Thoracic aorta (tissue), 2 donors: ENCODE results near the gene GAN. TPM values are rescaled to one million over a fixed set of nuclear protein-coding genes. Genes with fewer than 3 reads are reported as not detected.

Source experiments
- ATAC-seq: fragments of 150-250 bp; one replicate; pipeline ENCODE4 v1.8.0; 2017; ENCODE audit warnings: low read depth; ENCODE audit not compliant: insufficient number of reproducible peaks, low FRiP score
- DNase-seq: peaks from one replicate; pipeline ENCODE4 v3.0.0-alpha.2; 2020; ENCODE audit warnings: low spot score
- H3K27ac ChIP-seq, 2 donors: fragments of 200-600 bp; sonication (generic); 1 replicate in 1 of 2; 2 replicates in 1 of 2; pipeline ENCODE4 v1.5.1; 2016; ENCODE audit warnings: mild to moderate bottlenecking in 2 of 2, moderate library complexity in 2 of 2
- H3K27me3 ChIP-seq: fragments of 200-600 bp; sonication (generic); replicated peaks from 2 replicates; pipeline ENCODE4 v1.6.0; 2016; ENCODE audit warnings: mild to moderate bottlenecking; ENCODE audit not compliant: insufficient read depth
- H3K36me3 ChIP-seq: fragments of 200-600 bp; sonication (generic); one replicate; pipeline ENCODE4 v1.5.1; 2016
- H3K4me1 ChIP-seq, 2 donors: fragments of 200-600 bp; sonication (generic); 1 replicate in 1 of 2; 2 replicates in 1 of 2; pipeline versions ENCODE4 v1.5.1 to v1.6.0; 2016; ENCODE audit warnings: low read depth in 2 of 2, mild to moderate bottlenecking in 1 of 2; ENCODE audit not compliant: control insufficient read depth in 1 of 2
- H3K4me3 ChIP-seq: fragments of 200-600 bp; sonication (generic); 2 replicates; pipeline ENCODE4 v1.5.1; 2016; ENCODE audit warnings: mild to moderate bottlenecking
- H3K9me3 ChIP-seq: fragments of 200-600 bp; sonication (generic); 2 replicates; pipeline ENCODE4 v1.5.1; 2016
- CTCF ChIP-seq: fragments of 200-600 bp; sonication (generic); IDR thresholded peaks from one replicate; pipeline ENCODE4 v1.5.1; 2019; ENCODE audit warnings: antibody characterized with exemption
- total RNA-seq, 2 donors: library from RNA; depleted of rRNA; stranded (reverse); fragments of >200 nt; gene quantifications; one replicate each; pipeline versions ENCODE4 v1.1.0 to v1.2.3, GENCODE V29; 2016

GAN gene
- total RNA-seq, 2 donors from 2014 or later = 7.4 to 10.1 TPM

- TF ChIP-seq CTCF = no peak
- DNase-seq (no peak), ATAC-seq (no peak)
- no peaks in the 10 kb centered on the region for H3K4me1 ChIP-seq
- H3K27me3 ChIP-seq = no peaks in the 10 kb centered on the region
- peaks cover 23% of the 10 kb centered on the region for H3K9me3 ChIP-seq
- H3K36me3 ChIP-seq = no peaks in the 10 kb centered on the region
- no peak overlapping the region for H3K4me3 ChIP-seq
- H3K27ac ChIP-seq = no peak overlapping the region
Observed at GRCh38 chr16:81350306-81350615, 35.5 kb downstream of the GAN start.

- H3K4me3 ChIP-seq = no peak overlapping the region
- no peak for ATAC-seq
- no peak for DNase-seq
- no peak for TF ChIP-seq CTCF
- H3K27me3 ChIP-seq = no peaks in the 10 kb centered on the region
- no peaks in the 10 kb centered on the region for H3K4me1 ChIP-seq
- H3K9me3 ChIP-seq = no peaks in the 10 kb centered on the region
- peaks cover 6% of the 10 kb centered on the region for H3K36me3 ChIP-seq
- H3K27ac ChIP-seq = no peak overlapping the region
Observed at GRCh38 chr16:81353895-81354294, 39.1 kb downstream of the GAN start.

- Histone ChIP-seq H3K9me3 (no peaks in the 10 kb centered on the region), H3K4me1 (no peaks in the 10 kb centered on the region), H3K27me3 (no peaks in the 10 kb centered on the region), H3K4me3 (no peak overlapping the region), H3K27ac (no peak overlapping the region), H3K36me3 (peaks cover 12% of the 10 kb centered on the region)
- ATAC-seq (no peak), DNase-seq (no peak)
- no peak for TF ChIP-seq CTCF
Observed at GRCh38 chr16:81357711-81358260, 43.0 kb downstream of the GAN start.

GRCh38 chr16:81358860-81359259 lies 44.1 kb downstream of the GAN start:
- ATAC-seq (no peak), DNase-seq (no peak)
- Histone ChIP-seq H3K36me3 (peaks cover 15% of the 10 kb centered on the region), H3K4me1 (no peaks in the 10 kb centered on the region), H3K27ac (no peak overlapping the region), H3K4me3 (no peak overlapping the region), H3K27me3 (no peaks in the 10 kb centered on the region), H3K9me3 (no peaks in the 10 kb centered on the region)
- TF ChIP-seq CTCF = no peak

GRCh38 chr16:81360135-81360534 lies 45.4 kb downstream of the GAN start:
- DNase-seq (no peak), ATAC-seq (no peak)
- no peaks in the 10 kb centered on the region for H3K4me1 ChIP-seq
- no peaks in the 10 kb centered on the region for H3K9me3 ChIP-seq
- H3K27me3 ChIP-seq = no peaks in the 10 kb centered on the region
- no peak for TF ChIP-seq CTCF
- H3K27ac ChIP-seq = no peak overlapping the region
- H3K4me3 ChIP-seq = no peak overlapping the region
- peaks cover 21% of the 10 kb centered on the region for H3K36me3 ChIP-seq
